ENCODE data around the gene CCDC87.
"Not testable (repeated sequence)": the region's sequence is repeated elsewhere in the genome, so short reads cannot be mapped to it uniquely, and the experiment has no call there.

Gene CCDC87

GRCh38 chr11:66616379-66617154, 23.7 kb upstream of the CCDC87 start, which contains the start of gene RBM14:
TSS of gene RBM14 (plus strand) at chr11:66616630. CDS start at chr11:66616721, 91 bp downstream.
- peak; percentile 100 for DNase-seq

GRCh38 chr11:66614073-66614472, 21.2 kb upstream of the CCDC87 start:
- no peak for DNase-seq

- DNase-seq: no peak
These were observed 19.6 kb upstream of the CCDC87 start for GRCh38 chr11:66612458-66612857.

GRCh38 chr11:66609721-66610617, 17.1 kb upstream of the CCDC87 start:
- no peak for DNase-seq

- DNase-seq: peak; percentile 77
These were observed 14.4 kb upstream of the CCDC87 start for GRCh38 chr11:66607126-66607834.

DNA sequence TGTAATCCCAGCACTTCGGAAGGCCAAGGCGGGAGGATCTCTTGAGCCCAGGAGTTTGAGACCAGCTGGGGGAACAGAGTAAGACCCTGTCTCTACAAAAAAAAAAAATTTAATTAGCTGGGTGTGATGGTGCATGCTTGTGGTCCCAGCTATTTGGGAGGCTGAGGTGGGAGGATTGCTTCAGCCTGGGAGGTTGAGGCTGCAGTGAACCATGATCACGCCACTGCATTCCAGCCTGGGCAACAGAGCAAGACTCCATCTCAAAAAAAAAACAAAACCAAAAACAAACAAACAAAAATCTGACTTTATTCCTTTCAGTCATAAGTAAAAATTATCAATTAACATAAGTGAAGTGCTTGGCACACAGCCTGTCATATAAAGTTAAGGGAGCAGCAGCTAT, 13.7 kb upstream of the CCDC87 start:
- not testable (repeated sequence) for DNase-seq

DNA sequence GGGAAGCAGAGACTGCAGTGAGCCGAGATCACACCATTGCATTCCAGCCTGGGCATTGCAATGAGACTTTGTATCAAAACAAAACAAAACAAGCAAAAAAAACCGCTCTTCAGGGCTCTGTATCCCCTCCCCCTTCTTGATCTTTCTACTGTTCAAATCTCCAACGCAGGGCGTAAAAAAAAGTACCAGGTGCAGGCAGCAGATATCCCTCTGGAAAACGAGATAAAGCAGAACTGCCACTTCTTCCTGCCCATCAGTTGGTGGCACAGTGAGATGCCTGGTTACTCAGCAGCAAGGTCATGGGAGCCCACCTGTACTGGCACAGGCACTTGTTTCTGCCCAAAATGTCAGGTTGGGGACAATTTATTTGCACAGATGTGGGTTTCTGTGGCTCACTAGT, 11.3 kb upstream of the CCDC87 start:
- DNase-seq: no peak

- no peak for DNase-seq
These were observed 10.2 kb upstream of the CCDC87 start for GRCh38 chr11:66603072-66603471.

DNA sequence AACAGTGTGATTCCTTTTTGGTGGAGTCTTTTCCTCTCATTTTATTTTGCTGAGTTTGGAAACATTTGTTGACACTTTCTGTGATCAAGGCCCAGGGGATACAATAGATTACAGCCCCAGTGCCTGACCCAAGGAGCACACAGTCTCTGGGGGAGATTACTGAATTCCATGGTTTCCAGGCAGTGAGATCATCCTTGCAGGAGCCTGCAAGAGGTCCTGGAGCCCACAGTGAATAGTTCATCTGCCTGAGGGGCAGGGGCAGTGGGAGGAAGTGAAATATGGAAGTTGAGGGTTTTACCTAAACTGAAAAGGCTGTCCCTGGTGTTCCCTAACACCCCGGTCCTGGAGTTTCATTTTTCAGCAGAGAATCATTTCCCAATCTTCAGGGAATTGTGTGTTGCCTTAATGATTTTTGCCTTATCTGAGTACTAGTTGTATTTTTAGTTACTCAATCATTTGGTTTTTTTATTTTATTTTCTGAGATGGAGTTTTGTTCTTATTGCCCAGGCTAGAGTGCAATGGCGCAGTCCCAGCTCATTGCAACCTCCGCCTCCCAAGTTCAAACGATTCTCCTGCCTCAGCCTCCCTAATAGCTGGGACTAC, 7.9 kb upstream of the CCDC87 start:
- peak; percentile 44 for DNase-seq

- DNase-seq: no peak
These were observed 7.4 kb upstream of the CCDC87 start for GRCh38 chr11:66600219-66600618.

DNA sequence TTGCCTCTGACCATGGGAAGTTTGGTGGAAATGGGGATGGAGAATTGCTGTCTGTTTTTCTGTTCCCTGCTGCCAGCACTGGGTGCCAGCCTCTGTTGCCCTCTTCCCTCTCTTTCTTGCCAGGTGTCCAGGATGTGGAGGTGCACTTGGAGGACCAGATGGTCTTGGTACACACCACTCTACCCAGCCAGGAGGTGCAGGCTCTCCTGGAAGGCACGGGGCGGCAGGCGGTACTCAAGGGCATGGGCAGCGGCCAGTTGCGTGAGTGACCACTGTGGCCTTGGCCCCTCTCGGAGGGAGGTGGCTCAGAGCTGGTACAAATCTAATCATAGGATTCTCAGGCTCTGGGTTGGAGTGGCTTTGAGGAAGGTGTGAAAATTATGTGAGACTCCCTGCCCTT, 6.1 kb upstream of the CCDC87 start:
- DNase-seq: no peak

GRCh38 chr11:66595245-66595904, 2.5 kb upstream of the CCDC87 start:
- no peak for DNase-seq

GRCh38 chr11:66593650-66594049, 787 bp upstream of the CCDC87 start:
- no peak for DNase-seq

- no peak for DNase-seq
These were observed 406 bp upstream of the CCDC87 start for GRCh38 chr11:66593303-66593635.

DNA sequence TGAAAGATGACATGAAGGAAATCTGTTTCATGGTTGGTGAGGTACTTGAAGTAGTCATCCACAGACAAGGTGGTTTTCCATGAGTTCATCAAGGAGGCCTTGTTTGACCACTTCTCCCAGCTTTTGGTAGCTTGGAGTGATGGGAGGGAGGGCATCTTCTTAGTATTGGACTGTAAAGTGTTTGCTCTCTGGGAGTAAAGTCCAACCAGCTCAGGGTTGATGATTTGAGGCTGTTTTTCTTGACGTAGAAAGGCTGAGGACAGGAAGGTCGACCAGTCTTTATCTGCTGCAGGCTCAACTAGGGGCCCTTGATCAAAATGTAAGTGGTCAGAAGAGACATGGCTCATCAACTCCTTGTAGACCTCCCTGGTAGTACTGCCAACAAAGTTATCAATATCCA, 1.7 kb downstream of the CCDC87 start:
- no peak for DNase-seq

DNA sequence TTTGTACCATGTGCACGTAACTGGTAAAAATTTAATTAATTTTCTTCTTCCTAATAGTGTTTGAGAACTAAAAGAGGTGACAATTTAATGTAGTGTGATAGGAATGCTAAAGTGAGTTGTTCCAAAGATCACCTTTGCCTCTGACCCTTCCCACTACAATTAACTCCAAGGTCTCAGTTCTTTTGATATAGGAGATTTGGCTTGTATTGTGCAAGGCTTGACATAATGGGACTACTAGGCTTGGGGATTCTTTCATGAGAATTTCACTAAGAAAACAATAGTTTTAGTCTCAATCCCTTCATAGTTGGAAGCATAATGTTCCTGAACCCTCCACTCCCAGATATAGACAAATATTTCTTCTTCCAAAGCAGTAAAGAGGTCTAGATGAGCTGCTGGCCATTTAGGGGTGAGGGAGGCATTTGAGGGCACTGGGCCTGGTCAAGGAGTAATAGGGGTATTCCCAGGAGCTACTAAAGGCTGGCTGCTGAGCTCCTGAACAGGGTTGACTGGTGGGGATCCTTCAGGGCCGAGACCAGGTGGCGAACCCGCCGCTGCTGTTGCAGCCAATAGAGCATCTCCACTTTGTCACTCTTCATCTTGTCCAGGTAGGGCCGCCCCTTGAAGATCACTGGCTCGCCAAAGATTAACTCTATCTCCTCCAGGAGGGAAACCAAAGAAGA, 2.7 kb downstream of the CCDC87 start:
- no peak for DNase-seq

- DNase-seq: not testable (repeated sequence)
These were observed 3.5 kb downstream of the CCDC87 start for GRCh38 chr11:66589315-66589714.

DNA sequence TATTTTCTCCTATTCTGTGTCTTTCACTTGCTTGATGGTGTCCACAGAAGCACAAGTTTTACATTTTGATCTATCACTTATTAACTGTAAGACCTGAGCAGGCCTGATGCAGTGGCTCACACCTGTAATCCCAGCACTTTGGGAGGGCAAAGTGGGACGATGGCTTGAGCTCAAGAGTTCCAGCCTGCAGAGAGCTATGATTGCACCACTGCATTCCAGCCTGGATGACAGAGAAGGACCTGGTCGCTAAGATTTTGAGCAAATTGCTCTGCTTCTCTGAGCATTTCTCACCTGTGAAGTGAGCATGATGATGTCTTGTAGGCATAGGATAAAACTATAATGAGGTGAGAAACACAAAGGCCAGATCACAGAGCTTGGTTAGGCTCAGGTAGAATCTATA, 6.7 kb downstream of the CCDC87 start:
- DNase-seq: no peak

- DNase-seq: not testable (repeated sequence)
These were observed 7.4 kb downstream of the CCDC87 start for GRCh38 chr11:66585447-66585846.

DNA sequence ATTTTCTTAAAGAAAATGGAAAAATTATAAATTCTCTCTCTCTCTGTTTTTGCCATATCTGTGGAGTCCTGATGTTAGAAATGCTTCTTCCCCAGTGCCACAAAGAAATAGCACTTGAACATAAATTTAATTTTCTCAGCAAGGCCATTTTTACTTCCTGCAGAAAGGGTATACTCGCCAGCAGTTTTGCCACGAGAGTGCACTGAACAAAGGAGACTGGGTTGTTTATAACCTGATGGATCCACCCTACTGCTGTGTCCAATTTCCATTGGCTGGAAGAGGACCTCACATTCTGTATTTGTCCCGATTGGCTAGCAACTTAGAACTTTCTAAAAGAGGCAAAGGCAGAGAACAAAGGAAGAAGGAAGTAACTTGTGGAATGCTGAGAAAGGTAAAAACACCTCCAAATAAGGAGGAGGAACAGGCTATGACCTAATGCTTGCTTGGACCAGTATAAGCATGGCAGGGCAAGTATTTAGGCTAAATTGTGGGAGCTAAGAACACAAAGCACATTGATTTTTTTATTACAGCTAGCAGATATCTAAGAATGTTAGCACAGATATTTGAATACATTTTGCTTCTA, 10.2 kb downstream of the CCDC87 start:
- DNase-seq: not testable (repeated sequence)

DNA sequence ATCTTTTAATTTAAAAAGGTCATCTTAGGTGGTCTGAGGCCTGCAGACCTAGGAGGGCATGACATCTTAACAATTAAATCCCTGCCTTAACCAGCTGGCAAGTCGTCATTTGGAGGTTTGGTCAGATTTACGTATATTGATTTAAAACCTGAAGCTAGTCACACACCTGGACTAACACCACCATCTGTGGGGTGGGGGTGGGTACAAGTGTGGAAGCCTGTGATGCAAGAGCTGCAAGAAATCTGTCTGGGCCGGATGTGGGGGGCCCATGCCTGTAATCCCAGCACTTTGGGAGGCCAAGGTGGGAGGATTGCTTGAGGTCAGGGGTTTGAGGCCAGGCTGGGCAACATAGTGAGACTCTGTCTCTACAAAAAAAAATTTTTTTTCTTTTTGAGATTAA, 11.6 kb downstream of the CCDC87 start:
- no peak for DNase-seq

Measured in fibroblast of skin of scalp (primary cell).